Activated CD4-positive, alpha-beta T cell treated with anti-CD3 and anti-CD28 coated beads for 1 hour (primary cell): ENCODE results near the gene TTC5.
"Not testable (repeated sequence)": the region's sequence is repeated elsewhere in the genome, so short reads cannot be mapped to it uniquely, and the experiment has no call there.

Source experiments
- DNase-seq: peaks from one replicate; pipeline ENCODE4 v3.0.0-alpha.2; 2020

TTC5 gene

GRCh38 chr14:20295067-20295466 is 10.7 kb downstream of the TTC5 start:
- DNase-seq: no peak

- DNase-seq: no peak
These were observed 11.1 kb downstream of the TTC5 start for GRCh38 chr14:20294636-20295035.

- DNase-seq: not testable (repeated sequence)
These were observed 23.8 kb downstream of the TTC5 start for GRCh38 chr14:20281998-20282397.

DNA sequence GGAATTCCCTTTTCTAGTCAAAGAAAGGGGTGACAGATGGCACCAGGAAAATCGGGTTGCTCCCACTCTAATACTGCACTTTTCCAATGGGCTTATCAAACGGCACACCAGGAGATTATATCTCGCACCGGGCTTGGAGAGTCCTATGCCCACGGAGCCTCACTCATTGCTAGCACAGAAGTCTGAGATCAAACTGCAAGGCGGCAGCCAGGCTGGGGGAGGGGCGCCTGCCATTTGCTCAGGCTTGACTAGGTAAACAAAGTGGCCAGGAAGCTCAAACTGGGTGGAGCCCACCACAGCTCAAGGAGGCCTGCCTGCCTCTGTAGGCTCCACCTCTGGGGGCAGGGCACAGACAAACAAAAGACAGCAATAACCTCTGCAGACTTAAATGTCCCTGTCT is 25.5 kb downstream of the TTC5 start:
- DNase-seq: not testable (repeated sequence)

- DNase-seq: no peak
These were observed 27.3 kb downstream of the TTC5 start for GRCh38 chr14:20278414-20278813.

DNA sequence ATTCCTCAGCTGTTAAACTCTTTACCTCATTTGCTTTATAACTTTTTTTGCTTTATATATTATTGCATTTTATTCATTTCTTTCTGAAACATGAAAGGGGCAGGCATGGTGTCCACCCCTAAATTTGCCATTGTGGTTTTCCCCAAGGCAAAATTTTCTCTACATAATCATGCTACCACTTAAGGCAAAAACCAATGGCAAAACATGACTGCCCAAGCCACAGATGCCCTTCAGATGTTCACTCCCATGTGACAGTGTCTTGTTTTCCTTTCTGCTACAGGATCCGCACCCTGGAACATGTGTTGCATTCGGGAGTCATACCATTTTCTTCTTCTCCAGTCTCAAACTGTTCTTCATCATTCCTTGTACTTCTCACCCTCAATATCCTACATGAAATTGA is 28.3 kb downstream of the TTC5 start:
- no peak for DNase-seq

DNA sequence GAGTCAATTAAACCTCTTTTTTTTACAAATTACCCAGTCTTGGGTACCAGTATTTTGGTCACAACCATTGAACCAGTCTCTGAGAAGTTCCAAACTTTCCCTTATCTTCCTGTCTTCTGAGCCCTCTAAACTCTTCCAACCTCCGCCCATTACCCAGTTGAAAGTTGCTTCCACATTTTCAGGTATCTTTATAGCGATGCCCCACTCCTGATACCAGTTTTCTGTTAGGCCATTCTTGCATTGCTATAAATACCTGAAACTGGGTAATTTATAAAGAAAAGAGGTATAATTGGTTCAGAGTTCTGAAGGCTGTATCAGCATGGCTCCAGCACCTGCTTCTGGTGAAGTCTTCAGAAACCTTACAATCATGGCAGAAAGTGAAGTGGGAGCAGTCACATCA is 31.7 kb downstream of the TTC5 start:
- DNase-seq: no peak

- DNase-seq: not testable (repeated sequence)
These were observed 41.4 kb downstream of the TTC5 start for GRCh38 chr14:20264361-20264760.

- no peak for DNase-seq
These were observed 43.1 kb downstream of the TTC5 start for GRCh38 chr14:20262642-20263128.

DNA sequence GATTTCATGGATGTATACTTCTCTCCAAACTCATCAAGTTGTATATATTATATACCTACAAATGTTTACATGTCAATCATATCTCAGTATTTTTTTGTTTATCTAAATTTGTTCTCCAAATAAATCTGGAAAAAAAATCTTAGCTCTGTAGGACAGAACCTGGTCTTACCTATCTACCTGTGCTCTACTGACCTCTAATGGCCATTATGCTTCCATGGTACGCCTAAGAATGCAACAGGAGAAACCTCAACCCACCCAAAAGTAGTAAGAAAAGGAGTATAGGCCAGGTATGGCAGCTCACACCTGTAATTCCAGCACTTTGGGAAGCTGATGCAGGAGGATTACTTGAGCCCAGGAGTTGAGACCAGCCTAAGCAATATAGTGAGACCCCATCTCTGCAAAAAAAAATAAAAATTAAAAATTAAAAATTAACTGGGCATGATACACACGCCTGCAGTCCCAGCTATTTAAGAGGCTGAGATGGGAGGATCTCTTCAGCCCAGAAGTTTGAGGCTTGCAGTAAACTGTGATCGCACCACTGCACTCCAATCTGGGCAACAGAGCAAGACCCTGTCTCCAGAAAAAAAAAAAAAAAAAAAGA is 58.0 kb downstream of the TTC5 start:
- DNase-seq: no peak
